ENCODE measurements around the gene DCTN4.

Gene DCTN4

GRCh38 chr5:150780816-150781221 is 22.0 kb upstream of the DCTN4 start:
- Histone ChIP-seq H2AFZ (ENCODE audit: low read depth, low read length) (no peak overlapping the region), H3K4me2 (ENCODE audit: insufficient read depth, low read length) (peak overlapping the region; percentile 81), H3K9me3 (ENCODE audit: insufficient read depth, low read length, severe bottlenecking) (no peaks in the 10 kb centered on the region), H3K4me3 (ENCODE audit: low read depth in 1 of 2, low read length in 2 of 2) (peak overlapping the region in 1 of 2 experiments; percentile 75; a peak in 1 of 4 replicates), H3K9ac (ENCODE audit: low read depth, low read length) (peak overlapping the region; percentile 78; the same call in 1 of the 2 replicates), H3K79me2 (ENCODE audit: insufficient read depth, low read length) (peaks cover 58% of the 10 kb centered on the region), H4K20me1 (ENCODE audit: insufficient read depth, low read length) (no peaks in the 10 kb centered on the region), H3K27me3 (ENCODE audit: insufficient read depth, low read length, poor library complexity) (no peaks in the 10 kb centered on the region), H3K36me3 (ENCODE audit: insufficient read depth, low read length) (peaks cover 10% of the 10 kb centered on the region; the same call in 1 of the 2 replicates), H3K4me1 (ENCODE audit: insufficient read depth, low read length) (peaks cover 75% of the 10 kb centered on the region), H3K27ac (ENCODE audit: low read length) (peak overlapping the region; percentile 91)
- ATAC-seq (ENCODE audit: insufficient read depth, low read depth) (no peak), DNase-seq (no peak)
- no peak for TF ChIP-seq CTCF (IDR thresholded peaks at IDR 0.05; ENCODE audit: borderline replicate concordance, extremely low read depth, low read length, poor library complexity, severe bottlenecking)
- no peak for TF ChIP-seq EZH2 (IDR thresholded peaks at IDR 0.05; ENCODE audit: borderline replicate concordance, low read depth, low read length, severe bottlenecking)

GRCh38 chr5:150780187-150780692 is 21.4 kb upstream of the DCTN4 start:
- H3K4me3 ChIP-seq (ENCODE audit: low read depth in 1 of 2, low read length in 2 of 2), result peak overlapping the region in 1 of 2 experiments; percentile 75; a peak in 2 of 4 replicates
- H3K4me2 ChIP-seq (ENCODE audit: insufficient read depth, low read length), result peak overlapping the region; percentile 81
- H3K36me3 ChIP-seq (ENCODE audit: insufficient read depth, low read length), result peaks cover 10% of the 10 kb centered on the region; the same call in 1 of the 2 replicates
- DNase-seq, result peak; percentile 49
- peaks cover 74% of the 10 kb centered on the region for H3K4me1 ChIP-seq (ENCODE audit: insufficient read depth, low read length)
- peak overlapping the region; percentile 91 for H3K27ac ChIP-seq (ENCODE audit: low read length)
- H4K20me1 ChIP-seq (ENCODE audit: insufficient read depth, low read length), result no peaks in the 10 kb centered on the region
- ATAC-seq (ENCODE audit: insufficient read depth, low read depth), result 0 out of 3 replicates have a peak, but pooled peaks have one; percentile 9
- H3K9ac ChIP-seq (ENCODE audit: low read depth, low read length), result peak overlapping the region; percentile 78
- H3K79me2 ChIP-seq (ENCODE audit: insufficient read depth, low read length), result peaks cover 52% of the 10 kb centered on the region
- H3K27me3 ChIP-seq (ENCODE audit: insufficient read depth, low read length, poor library complexity), result no peaks in the 10 kb centered on the region
- no peaks in the 10 kb centered on the region for H3K9me3 ChIP-seq (ENCODE audit: insufficient read depth, low read length, severe bottlenecking)
- H2AFZ ChIP-seq (ENCODE audit: low read depth, low read length), result no peak overlapping the region
- TF ChIP-seq CTCF (IDR thresholded peaks at IDR 0.05; ENCODE audit: borderline replicate concordance, extremely low read depth, low read length, poor library complexity, severe bottlenecking) (no peak), EZH2 (IDR thresholded peaks at IDR 0.05; ENCODE audit: borderline replicate concordance, low read depth, low read length, severe bottlenecking) (no peak)

GRCh38 chr5:150779397-150780186 is 20.8 kb upstream of the DCTN4 start:
- no peaks in the 10 kb centered on the region for H3K9me3 ChIP-seq (ENCODE audit: insufficient read depth, low read length, severe bottlenecking)
- peak overlapping the region; percentile 97 for H2AFZ ChIP-seq (ENCODE audit: low read depth, low read length)
- H3K36me3 ChIP-seq (ENCODE audit: insufficient read depth, low read length), result peaks cover 10% of the 10 kb centered on the region; the same call in 1 of the 2 replicates
- peak overlapping the region; percentile 61 to 75 for H3K4me3 ChIP-seq (ENCODE audit: low read depth in 1 of 2, low read length in 2 of 2)
- ATAC-seq (ENCODE audit: insufficient read depth, low read depth), result peak; percentile 5; the same call in 1 of the 3 replicates
- H3K79me2 ChIP-seq (ENCODE audit: insufficient read depth, low read length), result peaks cover 47% of the 10 kb centered on the region
- H3K27me3 ChIP-seq (ENCODE audit: insufficient read depth, low read length, poor library complexity), result no peaks in the 10 kb centered on the region
- peak overlapping the region; percentile 91 for H3K27ac ChIP-seq (ENCODE audit: low read length)
- peaks cover 68% of the 10 kb centered on the region for H3K4me1 ChIP-seq (ENCODE audit: insufficient read depth, low read length)
- peak; percentile 61 for DNase-seq
- TF ChIP-seq EZH2 (IDR thresholded peaks at IDR 0.05; ENCODE audit: borderline replicate concordance, low read depth, low read length, severe bottlenecking), result no peak
- TF ChIP-seq CTCF (IDR thresholded peaks at IDR 0.05; ENCODE audit: borderline replicate concordance, extremely low read depth, low read length, poor library complexity, severe bottlenecking), result no peak
- H3K9ac ChIP-seq (ENCODE audit: low read depth, low read length), result peak overlapping the region; percentile 78
- peak overlapping the region; percentile 81 for H3K4me2 ChIP-seq (ENCODE audit: insufficient read depth, low read length)
- no peaks in the 10 kb centered on the region for H4K20me1 ChIP-seq (ENCODE audit: insufficient read depth, low read length)

All from DND-41 (cell line).